Osteocyte (in vitro differentiated cells): ENCODE measurements around the gene NDUFA7. TPM values are rescaled to one million over a fixed set of nuclear protein-coding genes. Genes with fewer than 3 reads are reported as not detected.
"Not testable (repeated sequence)": the region's sequence is repeated elsewhere in the genome, so short reads cannot be mapped to it uniquely, and the experiment has no call there.

Experiments
- DNase-seq: peaks from one replicate; pipeline ENCODE4 v3.0.0; 2021; ENCODE audit warnings: mixed read lengths; ENCODE audit not compliant: unreplicated experiment; ENCODE audit errors: extremely low spot score
- H3K27ac Mint-ChIP-seq: one replicate; pipeline ENCODE4 v1.8.0; 2021; ENCODE audit warnings: mild to moderate bottlenecking, mixed read lengths; ENCODE audit not compliant: unreplicated experiment
- H3K27me3 Mint-ChIP-seq: one replicate; pipeline ENCODE4 v1.8.0; 2021; ENCODE audit warnings: mixed read lengths; ENCODE audit not compliant: unreplicated experiment
- H3K36me3 Mint-ChIP-seq: one replicate; pipeline ENCODE4 v1.8.0; 2021; ENCODE audit warnings: mixed read lengths; ENCODE audit not compliant: unreplicated experiment
- H3K4me1 Mint-ChIP-seq: one replicate; pipeline ENCODE4 v1.8.0; 2021; ENCODE audit warnings: mixed read lengths; ENCODE audit not compliant: unreplicated experiment
- H3K4me3 Mint-ChIP-seq: one replicate; pipeline ENCODE4 v1.8.0; 2021; ENCODE audit warnings: mild to moderate bottlenecking, moderate library complexity, mixed read lengths; ENCODE audit not compliant: unreplicated experiment
- H3K9me3 Mint-ChIP-seq: one replicate; pipeline ENCODE4 v1.8.0; 2021; ENCODE audit warnings: mixed read lengths; ENCODE audit not compliant: unreplicated experiment
- total RNA-seq: library from RNA; stranded (reverse); gene quantifications from 2 replicates; pipeline ENCODE4 v1.2.1, GENCODE V29; 2021
- TF ChIP-seq, protein P1 (sequence below): fragments of 200-600 bp; sonication (generic); IDR thresholded peaks from 2 replicates; pipeline ENCODE4 v1.5.0; 2021; ENCODE audit warnings: antibody characterized with exemption, mild to moderate bottlenecking, moderate library complexity

The NDUFA7 gene
- total RNA-seq, 1 donor from 2014 or later = 35.4 TPM

DNA sequence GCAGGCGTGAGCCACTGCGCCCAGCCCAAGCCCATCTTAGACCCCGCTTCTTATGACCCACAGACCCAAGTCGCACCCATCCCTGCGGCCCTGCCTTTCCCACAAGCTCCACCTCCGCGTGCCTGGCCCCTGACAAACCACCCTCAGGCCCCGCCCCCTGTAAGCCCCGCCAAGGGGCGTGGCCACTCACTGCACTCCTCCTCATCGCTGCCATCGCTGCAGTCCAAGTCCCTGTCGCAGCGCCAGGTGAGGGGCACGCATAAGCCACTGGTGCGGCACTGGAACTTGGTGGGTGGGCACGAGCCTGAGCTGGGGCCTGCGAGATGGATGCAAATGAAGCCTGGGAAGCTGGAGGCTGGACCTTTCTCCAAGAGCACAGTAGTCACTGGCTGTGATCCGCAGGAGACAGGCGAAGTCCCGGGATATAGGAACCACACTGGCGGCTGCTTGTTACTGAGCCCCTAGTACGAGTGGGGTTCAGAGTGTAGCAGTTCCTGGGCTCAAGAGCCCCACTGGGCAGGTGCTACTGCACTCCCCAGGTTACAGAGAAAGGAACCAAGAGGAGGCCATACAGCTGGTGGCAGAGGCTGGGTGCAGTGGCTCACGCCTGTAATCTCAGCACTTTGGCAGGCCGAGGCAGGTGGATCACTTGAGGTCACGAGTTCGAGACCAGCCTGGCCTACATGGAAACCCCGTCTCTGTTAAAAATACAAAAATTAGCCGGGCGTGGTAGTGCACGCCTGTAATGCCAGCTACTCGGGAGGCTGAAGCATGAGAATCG, 16.1 kb downstream of the NDUFA7 start:
- H3K36me3 Mint-ChIP-seq = peaks cover 2% of the 10 kb centered on the region
- peak; percentile 84 for DNase-seq
- H3K4me1 Mint-ChIP-seq = peaks cover 26% of the 10 kb centered on the region
- TF ChIP-seq, protein P1, sequence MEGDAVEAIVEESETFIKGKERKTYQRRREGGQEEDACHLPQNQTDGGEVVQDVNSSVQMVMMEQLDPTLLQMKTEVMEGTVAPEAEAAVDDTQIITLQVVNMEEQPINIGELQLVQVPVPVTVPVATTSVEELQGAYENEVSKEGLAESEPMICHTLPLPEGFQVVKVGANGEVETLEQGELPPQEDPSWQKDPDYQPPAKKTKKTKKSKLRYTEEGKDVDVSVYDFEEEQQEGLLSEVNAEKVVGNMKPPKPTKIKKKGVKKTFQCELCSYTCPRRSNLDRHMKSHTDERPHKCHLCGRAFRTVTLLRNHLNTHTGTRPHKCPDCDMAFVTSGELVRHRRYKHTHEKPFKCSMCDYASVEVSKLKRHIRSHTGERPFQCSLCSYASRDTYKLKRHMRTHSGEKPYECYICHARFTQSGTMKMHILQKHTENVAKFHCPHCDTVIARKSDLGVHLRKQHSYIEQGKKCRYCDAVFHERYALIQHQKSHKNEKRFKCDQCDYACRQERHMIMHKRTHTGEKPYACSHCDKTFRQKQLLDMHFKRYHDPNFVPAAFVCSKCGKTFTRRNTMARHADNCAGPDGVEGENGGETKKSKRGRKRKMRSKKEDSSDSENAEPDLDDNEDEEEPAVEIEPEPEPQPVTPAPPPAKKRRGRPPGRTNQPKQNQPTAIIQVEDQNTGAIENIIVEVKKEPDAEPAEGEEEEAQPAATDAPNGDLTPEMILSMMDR = no peak
- H3K27me3 Mint-ChIP-seq = no peaks in the 10 kb centered on the region
- H3K4me3 Mint-ChIP-seq = no peak overlapping the region
- no peak overlapping the region for H3K27ac Mint-ChIP-seq
- no peaks in the 10 kb centered on the region for H3K9me3 Mint-ChIP-seq

DNA sequence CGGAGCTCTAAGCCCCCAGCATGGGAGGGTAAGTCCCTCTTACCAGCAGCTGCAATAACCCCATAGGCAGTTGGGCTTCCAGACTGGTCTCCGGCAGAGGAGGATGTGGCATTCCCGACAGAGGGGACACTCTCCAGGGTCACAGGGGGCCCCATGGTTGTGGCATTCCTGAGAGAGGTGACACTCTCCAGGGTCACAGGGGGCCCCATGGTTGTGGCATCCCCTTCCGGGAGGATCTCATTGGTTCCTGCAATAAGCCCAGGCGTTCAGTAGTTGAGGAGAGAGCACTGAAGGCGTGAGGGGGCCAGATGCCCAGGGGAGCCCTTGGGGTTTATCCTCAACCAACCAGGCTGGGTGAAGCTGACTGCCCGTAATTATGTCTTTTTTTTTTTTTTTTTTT, 18.4 kb downstream of the NDUFA7 start:
- TF ChIP-seq, protein P1 = no peak
- no peaks in the 10 kb centered on the region for H3K27me3 Mint-ChIP-seq
- DNase-seq = peak; percentile 74
- H3K9me3 Mint-ChIP-seq = no peaks in the 10 kb centered on the region
- H3K4me3 Mint-ChIP-seq = no peak overlapping the region
- peaks cover 11% of the 10 kb centered on the region for H3K4me1 Mint-ChIP-seq
- no peaks in the 10 kb centered on the region for H3K36me3 Mint-ChIP-seq
- H3K27ac Mint-ChIP-seq = no peak overlapping the region

DNA sequence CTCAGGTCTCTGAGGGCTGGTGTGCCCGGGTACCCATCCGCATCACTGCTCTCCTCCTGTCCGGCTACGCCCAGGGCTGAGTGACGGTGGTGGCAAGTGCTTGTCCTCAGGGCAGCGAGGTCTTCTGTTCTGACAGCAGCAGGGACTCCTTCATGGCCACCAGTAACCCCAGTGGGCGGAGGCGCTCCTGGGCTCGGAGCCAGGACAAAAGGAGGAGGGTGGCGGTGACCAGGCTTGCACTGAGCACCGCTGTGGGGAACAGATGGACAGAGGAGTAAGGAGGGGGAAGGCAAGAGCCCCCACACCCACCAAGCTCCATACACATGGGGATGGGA, 18.9 kb downstream of the NDUFA7 start:
- Mint-ChIP-seq H3K4me1 (peaks cover 7% of the 10 kb centered on the region), H3K9me3 (no peaks in the 10 kb centered on the region), H3K36me3 (no peaks in the 10 kb centered on the region), H3K27ac (no peak overlapping the region), H3K4me3 (no peak overlapping the region), H3K27me3 (no peaks in the 10 kb centered on the region)
- TF ChIP-seq, protein P1 = no peak
- peak; percentile 76 for DNase-seq

GRCh38 chr19:8291337-8291736, 29.8 kb downstream of the NDUFA7 start:
- H3K36me3 Mint-ChIP-seq, H3K27ac Mint-ChIP-seq, H3K4me3 Mint-ChIP-seq, H3K4me1 Mint-ChIP-seq, H3K27me3 Mint-ChIP-seq, DNase-seq, H3K9me3 Mint-ChIP-seq: not testable (repeated sequence)

DNA sequence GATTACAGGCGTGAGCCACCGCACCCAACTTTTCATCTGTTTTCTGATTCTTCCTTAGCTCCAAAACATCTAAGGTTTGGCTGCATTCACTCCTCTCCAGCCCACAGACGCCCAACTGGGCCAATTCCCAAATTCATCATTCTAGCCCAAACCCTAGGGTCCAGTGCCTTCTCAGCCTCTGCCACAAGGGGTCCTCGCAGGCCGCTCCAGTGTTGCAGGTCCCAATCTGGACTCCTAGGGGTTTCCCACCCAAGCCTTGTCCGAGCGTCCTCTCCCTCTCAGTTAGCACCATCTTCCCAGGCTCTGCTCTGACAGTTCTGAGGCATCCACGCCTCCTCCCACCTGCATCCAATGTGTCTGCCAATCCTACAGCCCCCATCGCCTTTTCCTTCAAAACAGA, 44.7 kb downstream of the NDUFA7 start:
- not testable (repeated sequence) for DNase-seq

GRCh38 chr19:8269724-8270123, 51.5 kb downstream of the NDUFA7 start:
- Mint-ChIP-seq H3K4me1 (peaks cover 12% of the 10 kb centered on the region), H3K27me3 (peaks cover 8% of the 10 kb centered on the region), H3K36me3 (no peaks in the 10 kb centered on the region), H3K4me3 (peak overlapping the region; percentile 62), H3K9me3 (no peaks in the 10 kb centered on the region), H3K27ac (peak overlapping the region; percentile 32)
- DNase-seq = no peak
- TF ChIP-seq, protein P1 = no peak

More for the DNA sequence above, 44.7 kb downstream of the NDUFA7 start:
- H3K4me3 Mint-ChIP-seq, H3K27me3 Mint-ChIP-seq, H3K27ac Mint-ChIP-seq, H3K9me3 Mint-ChIP-seq, H3K36me3 Mint-ChIP-seq, H3K4me1 Mint-ChIP-seq: not testable (repeated sequence)
